CD14-positive monocyte (primary cell): ENCODE measurements around the gene E2F2. TPM values are rescaled to one million over a fixed set of nuclear protein-coding genes. Genes with fewer than 3 reads are reported as not detected.
A peak's percentile ranks its signal among the peaks of the same experiment; 100 is the strongest.

Experiments
- DNase-seq, 3 donors: peaks; one replicate each; pipeline ENCODE4 v3.0.0-alpha.2; 2011 to 2022
- H2AFZ ChIP-seq: 2 replicates; pipeline ENCODE4 v1.6.0; 2012; ENCODE audit warnings: mild to moderate bottlenecking, low read depth, low read length, inconsistent platforms; ENCODE audit not compliant: insufficient read depth, poor library complexity, severe bottlenecking
- H3K27ac ChIP-seq, 2 donors: 1 replicate in 1 of 2; 2 replicates in 1 of 2; pipeline ENCODE4 v1.5.1; 2012 to 2013; ENCODE audit warnings: low read length in 2 of 2, control low read depth in 1 of 2, inconsistent platforms in 1 of 2, low read depth in 1 of 2, mild to moderate bottlenecking in 1 of 2
- H3K27me3 ChIP-seq, 2 donors: one replicate each; pipeline versions ENCODE4 v1.6.0 to v1.6.1; 2011 to 2013; ENCODE audit warnings: low read length in 2 of 2; ENCODE audit not compliant: control insufficient read depth in 2 of 2, insufficient read depth in 2 of 2
- H3K36me3 ChIP-seq, 2 donors: replicated peaks in 1 of 2; 1 replicate in 1 of 2; 2 replicates in 1 of 2; pipeline versions ENCODE4 v1.5.1 to v1.6.1; 2012 to 2013; ENCODE audit warnings: low read length in 2 of 2, control low read depth in 1 of 2, inconsistent platforms in 1 of 2, mild to moderate bottlenecking in 1 of 2; ENCODE audit not compliant: insufficient read depth in 2 of 2, control insufficient read depth in 1 of 2
- H3K4me1 ChIP-seq, 2 donors: 1 replicate in 1 of 2; 2 replicates in 1 of 2; pipeline versions ENCODE4 v1.5.1 to v1.6.1; 2012 to 2013; ENCODE audit warnings: low read length in 2 of 2, control low read depth in 1 of 2, inconsistent platforms in 1 of 2, mild to moderate bottlenecking in 1 of 2, moderate library complexity in 1 of 2; ENCODE audit not compliant: insufficient read depth in 2 of 2, control insufficient read depth in 1 of 2
- H3K4me2 ChIP-seq: replicated peaks from 2 replicates; pipeline ENCODE3; 2012; ENCODE audit warnings: low read length, moderate library complexity, mild to moderate bottlenecking; ENCODE audit not compliant: poor library complexity, severe bottlenecking; ENCODE audit errors: extremely low read depth
- H3K4me3 ChIP-seq, 3 experiments: fragments of 200-600 bp in 1 of 3; sonication (generic) in 1 of 3; replicated peaks in 1 of 3; 1 replicate in 2 of 3; 2 replicates in 1 of 3; pipeline ENCODE4 v1.5.1; 2011 to 2013; ENCODE audit warnings: low read length in 3 of 3, mild to moderate bottlenecking in 3 of 3, control low read depth in 2 of 3, low read depth in 2 of 3, inconsistent platforms in 1 of 3, moderate library complexity in 1 of 3
- H3K79me2 ChIP-seq: 2 replicates; pipeline ENCODE4 v1.6.0; 2012; ENCODE audit warnings: mild to moderate bottlenecking, control low read depth, inconsistent platforms, low read length, moderate library complexity; ENCODE audit not compliant: insufficient read depth
- H3K9ac ChIP-seq: 2 replicates; pipeline ENCODE4 v1.6.0; 2017; ENCODE audit warnings: low read length, mild to moderate bottlenecking; ENCODE audit not compliant: insufficient read depth, poor library complexity, severe bottlenecking
- H3K9me3 ChIP-seq, 2 donors: replicated peaks in 1 of 2; 1 replicate in 1 of 2; 2 replicates in 1 of 2; pipeline versions ENCODE4 v1.5.1 to v1.6.1; 2012 to 2013; ENCODE audit warnings: low read length in 2 of 2, control low read depth in 1 of 2; ENCODE audit not compliant: control insufficient read depth in 1 of 2, insufficient read depth in 1 of 2
- H4K20me1 ChIP-seq: 2 replicates; pipeline ENCODE4 v1.6.0; 2012; ENCODE audit warnings: mild to moderate bottlenecking, low read length, control low read depth, moderate library complexity; ENCODE audit not compliant: insufficient read depth
- H3K27ac Mint-ChIP-seq, 7 donors: one replicate each; pipeline ENCODE4 v1.8.0; 2020; ENCODE audit warnings: mild to moderate bottlenecking in 7 of 7, mixed read lengths in 7 of 7, moderate library complexity in 6 of 7, inconsistent platforms in 2 of 7
- H3K27me3 Mint-ChIP-seq, 3 donors: one replicate each; pipeline ENCODE4 v1.8.0; 2021 to 2022; ENCODE audit warnings: low read depth in 3 of 3, mild to moderate bottlenecking in 3 of 3, mixed read lengths in 3 of 3, moderate library complexity in 3 of 3, inconsistent platforms in 1 of 3
- H3K36me3 Mint-ChIP-seq, 2 donors: one replicate each; pipeline ENCODE4 v1.8.0; 2020; ENCODE audit warnings: mixed read lengths in 2 of 2, inconsistent platforms in 1 of 2, mild to moderate bottlenecking in 1 of 2
- H3K4me1 Mint-ChIP-seq: one replicate; pipeline ENCODE4 v1.8.0; 2020; ENCODE audit warnings: mild to moderate bottlenecking, mixed read lengths
- H3K4me3 Mint-ChIP-seq, 2 donors: one replicate each; pipeline ENCODE4 v1.8.0; 2020; ENCODE audit warnings: mild to moderate bottlenecking in 2 of 2, mixed read lengths in 2 of 2, moderate library complexity in 1 of 2
- H3K9me3 Mint-ChIP-seq, 7 donors: one replicate each; pipeline ENCODE4 v1.8.0; 2020 to 2022; ENCODE audit warnings: mixed read lengths in 7 of 7, mild to moderate bottlenecking in 6 of 7, moderate library complexity in 6 of 7, inconsistent platforms in 2 of 7
- WGBS: methylation state at CpG from one replicate; pipeline ENCODE4 v1.1.5; 2013; ENCODE audit warnings: missing lambda C conversion rate; ENCODE audit not compliant: insufficient coverage; 5-methylcytosine and 5-hydroxymethylcytosine counted together
- intact Hi-C, 2 donors: fragments of 100-400 bp; cut with micrococcal nuclease; formaldehyde crosslinking; loops; one replicate each; pipeline versions ENCODE4 v1.15.0 to v1.15.1; 2023
- polyA plus RNA-seq, 3 donors: library from polyadenylated mRNA; depleted of rRNA in 1 of 3; unstranded in 2 of 3; stranded (reverse) in 1 of 3; fragments of 300-500 nt in 2 of 3; fragments of >200 nt in 1 of 3; fragmentation: Illumina TruSeq in 2 of 3; gene quantifications; 1 replicate in 2 of 3; 2 replicates in 1 of 3; pipeline ENCODE4 v1.2.3, GENCODE V29; 2012 to 2021
- TF ChIP-seq, protein P1 (sequence below): fragments of 200-600 bp; IDR thresholded peaks from one replicate; pipeline ENCODE4 v1.8.0; 2022; ENCODE audit warnings: antibody characterized with exemption, mild to moderate bottlenecking

Gene E2F2
- polyA plus RNA-seq, 3 donors, result 0.24 to 4.7 (median 1.8) TPM

- no peak overlapping the region for H2AFZ ChIP-seq
- intact Hi-C loops, result no loop called here
- H3K9ac ChIP-seq, result no peak overlapping the region
- WGBS, result 69% methylated on average over 12 of the region's 15 CpGs
- DNase-seq, result no peak
- peaks cover 0 to 8% of the 10 kb centered on the region in 2 donors for H3K9me3 ChIP-seq
- H3K4me1 Mint-ChIP-seq, result peaks cover 28% of the 10 kb centered on the region
- H3K27ac Mint-ChIP-seq, result peak overlapping the region in 5 of 7 donors; percentile 23 to 84 (median 58)
- H3K4me3 ChIP-seq, result peak overlapping the region in 1 of 3 experiments; percentile 20
- peaks cover 74 to 90% (median 87%) of the 10 kb centered on the region in 3 donors for H3K27me3 Mint-ChIP-seq
- H3K4me1 ChIP-seq, result peaks cover 15 to 23% of the 10 kb centered on the region in 2 donors
- H3K4me3 Mint-ChIP-seq, result peak overlapping the region in 1 of 2 donors; percentile 53
- H3K27me3 ChIP-seq, result peaks cover 49 to 64% of the 10 kb centered on the region in 2 donors
- peaks cover 0 to 9% of the 10 kb centered on the region in 2 donors for H3K36me3 Mint-ChIP-seq
- no peaks in the 10 kb centered on the region for H4K20me1 ChIP-seq
- H3K4me2 ChIP-seq, result no peak overlapping the region
- H3K9me3 Mint-ChIP-seq, result peaks cover 2 to 21% (median 18%) of the 10 kb centered on the region in 7 donors
- H3K36me3 ChIP-seq, result no peaks in the 10 kb centered on the region
- TF ChIP-seq, protein P1, sequence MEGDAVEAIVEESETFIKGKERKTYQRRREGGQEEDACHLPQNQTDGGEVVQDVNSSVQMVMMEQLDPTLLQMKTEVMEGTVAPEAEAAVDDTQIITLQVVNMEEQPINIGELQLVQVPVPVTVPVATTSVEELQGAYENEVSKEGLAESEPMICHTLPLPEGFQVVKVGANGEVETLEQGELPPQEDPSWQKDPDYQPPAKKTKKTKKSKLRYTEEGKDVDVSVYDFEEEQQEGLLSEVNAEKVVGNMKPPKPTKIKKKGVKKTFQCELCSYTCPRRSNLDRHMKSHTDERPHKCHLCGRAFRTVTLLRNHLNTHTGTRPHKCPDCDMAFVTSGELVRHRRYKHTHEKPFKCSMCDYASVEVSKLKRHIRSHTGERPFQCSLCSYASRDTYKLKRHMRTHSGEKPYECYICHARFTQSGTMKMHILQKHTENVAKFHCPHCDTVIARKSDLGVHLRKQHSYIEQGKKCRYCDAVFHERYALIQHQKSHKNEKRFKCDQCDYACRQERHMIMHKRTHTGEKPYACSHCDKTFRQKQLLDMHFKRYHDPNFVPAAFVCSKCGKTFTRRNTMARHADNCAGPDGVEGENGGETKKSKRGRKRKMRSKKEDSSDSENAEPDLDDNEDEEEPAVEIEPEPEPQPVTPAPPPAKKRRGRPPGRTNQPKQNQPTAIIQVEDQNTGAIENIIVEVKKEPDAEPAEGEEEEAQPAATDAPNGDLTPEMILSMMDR, result no peak
- H3K27ac ChIP-seq, result no peak overlapping the region
- no peaks in the 10 kb centered on the region for H3K79me2 ChIP-seq
Observed at GRCh38 chr1:23567629-23567995, 36.6 kb upstream of the E2F2 start.

DNA sequence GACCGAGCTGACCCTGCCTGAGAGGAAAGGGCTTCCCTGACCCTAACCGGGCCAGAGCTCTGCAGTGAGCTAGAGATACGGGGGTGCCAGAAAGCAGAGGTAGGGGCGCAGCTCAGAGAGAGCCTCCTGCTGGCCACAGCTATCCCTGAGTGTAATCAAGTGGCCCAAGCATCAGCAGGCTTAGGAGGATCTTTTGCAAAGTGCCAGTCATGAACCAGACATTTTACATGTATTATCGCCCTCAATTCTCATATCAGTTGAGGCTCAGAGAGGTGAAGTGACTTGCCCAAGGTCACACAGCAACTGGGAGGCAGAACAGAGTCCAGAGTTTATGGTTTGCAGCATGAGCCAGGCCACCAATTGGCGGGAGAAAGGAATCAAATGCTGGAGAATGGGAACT is 35.3 kb upstream of the E2F2 start:
- H3K4me1 ChIP-seq, result peaks cover 27 to 35% of the 10 kb centered on the region in 2 donors
- no peak overlapping the region for H3K4me3 ChIP-seq
- H2AFZ ChIP-seq, result no peak overlapping the region
- H3K36me3 Mint-ChIP-seq, result peaks cover 0 to 9% of the 10 kb centered on the region in 2 donors
- WGBS, result 93% methylated on average over 5 of the region's 6 CpGs
- peaks cover 81 to 96% (median 91%) of the 10 kb centered on the region in 3 donors for H3K27me3 Mint-ChIP-seq
- peaks cover 0 to 8% of the 10 kb centered on the region in 2 donors for H3K9me3 ChIP-seq
- H3K27ac ChIP-seq, result no peak overlapping the region
- no peak overlapping the region for H3K4me3 Mint-ChIP-seq
- intact Hi-C loops, result no loop called here
- peaks cover 2 to 22% (median 20%) of the 10 kb centered on the region in 7 donors for H3K9me3 Mint-ChIP-seq
- H3K9ac ChIP-seq, result no peak overlapping the region
- DNase-seq, result no peak
- H4K20me1 ChIP-seq, result no peaks in the 10 kb centered on the region
- no peaks in the 10 kb centered on the region for H3K36me3 ChIP-seq
- H3K27me3 ChIP-seq, result peaks cover 55 to 74% of the 10 kb centered on the region in 2 donors
- H3K4me1 Mint-ChIP-seq, result peaks cover 40% of the 10 kb centered on the region
- no peaks in the 10 kb centered on the region for H3K79me2 ChIP-seq
- TF ChIP-seq, protein P1, result no peak
- H3K27ac Mint-ChIP-seq, result peak overlapping the region in 3 of 7 donors; percentile 22 to 73 (median 64)
- no peak overlapping the region for H3K4me2 ChIP-seq
